Endothelial cell of umbilical vein (primary cell): ENCODE results near the gene VTI1A. TPM values are rescaled to one million over a fixed set of nuclear protein-coding genes. Genes with fewer than 3 reads are reported as not detected.

Experiments
- BruUV-seq: library from RNA; stranded (reverse); fragments of 400-500 nt; replicated peaks from 2 replicates; lab custom pipeline; 2021; lab: Mats Ljungman, UMichigan
- CTCF ChIA-PET: fragments of 300-600, 350-600 bp; sonication (Branson Sonifier 250); formaldehyde crosslinking; loops from one replicate; lab custom pipeline; 2021; ENCODE audit warnings: antibody characterized with exemption, inconsistent platforms; lab: Charles Lee
- POLR2A ChIA-PET: fragments of 300-600, 350-600 bp; sonication (Branson Sonifier 250); formaldehyde crosslinking; loops from one replicate; lab custom pipeline; 2021; ENCODE audit warnings: antibody characterized with exemption, inconsistent platforms; lab: Charles Lee
- DNase-seq: peaks from one replicate; pipeline ENCODE4 v3.0.0-alpha.2; 2011; ENCODE audit warnings: low read depth, low spot score
- FAIRE-seq: peaks from 2 replicates; lab custom pipeline; 2011; peaks lifted over from hg19 to GRCh38; lab: Jason Lieb, UNC
- H2AFZ ChIP-seq: 2 replicates; pipeline ENCODE4 v1.6.0; 2012; ENCODE audit warnings: low read depth, low read length, control low read depth, inconsistent platforms
- H3K27ac ChIP-seq: 2 replicates; pipeline ENCODE4 v1.5.1; 2011; ENCODE audit warnings: low read depth, mild to moderate bottlenecking, control low read depth, low read length, moderate library complexity; ENCODE audit not compliant: insufficient read depth
- H3K27me3 ChIP-seq, 2 experiments: 2 replicates each; pipeline versions ENCODE4 v1.6.0 to v1.6.1; 2011; ENCODE audit warnings: low read length in 2 of 2, mixed read lengths in 1 of 2; ENCODE audit not compliant: control insufficient read depth in 2 of 2, insufficient read depth in 2 of 2
- H3K36me3 ChIP-seq, 2 experiments: 2 replicates in 1 of 2; 3 replicates in 1 of 2; pipeline ENCODE4 v1.5.1; 2011; ENCODE audit warnings: low read length in 2 of 2, mild to moderate bottlenecking in 1 of 2, moderate library complexity in 1 of 2; ENCODE audit not compliant: control insufficient read depth in 2 of 2, insufficient read depth in 2 of 2; ENCODE audit errors: extremely low read depth in 1 of 2
- H3K4me1 ChIP-seq: 3 replicates; pipeline ENCODE4 v1.5.1; 2011; ENCODE audit warnings: mild to moderate bottlenecking, low read length; ENCODE audit not compliant: control insufficient read depth, insufficient read depth; ENCODE audit errors: extremely low read depth
- H3K4me2 ChIP-seq: 2 replicates; pipeline ENCODE4 v1.6.1; 2011; ENCODE audit warnings: low read length, control low read depth, mixed read lengths; ENCODE audit not compliant: insufficient read depth
- H3K4me3 ChIP-seq, 3 experiments: fragments of 200-600 bp in 1 of 3; sonication (generic), shearing (Covaris generic) in 1 of 3; replicated peaks in 1 of 3; 2 replicates each; pipeline ENCODE4 v1.5.1; 2011 to 2016; ENCODE audit warnings: control low read depth in 3 of 3, low read length in 3 of 3, mild to moderate bottlenecking in 2 of 3, inconsistent platforms in 1 of 3, low read depth in 1 of 3, moderate library complexity in 1 of 3; ENCODE audit not compliant: insufficient read depth in 1 of 3
- H3K79me2 ChIP-seq: 2 replicates; pipeline ENCODE4 v1.6.0; 2012; ENCODE audit warnings: low read length, inconsistent platforms; ENCODE audit not compliant: control insufficient read depth, insufficient read depth
- H3K9ac ChIP-seq: replicated peaks from 2 replicates; pipeline ENCODE3; 2011; ENCODE audit warnings: low read length, control low read depth; ENCODE audit not compliant: insufficient read depth; ENCODE audit errors: extremely low read depth
- H3K9me1 ChIP-seq: replicated peaks from 3 replicates; pipeline ENCODE4 v1.6.0; 2011; ENCODE audit warnings: mild to moderate bottlenecking, low read length; ENCODE audit not compliant: control insufficient read depth, insufficient read depth; ENCODE audit errors: extremely low read depth
- H3K9me3 ChIP-seq: replicated peaks from 2 replicates; pipeline ENCODE4 v1.5.1; 2012; ENCODE audit warnings: low read length, inconsistent platforms; ENCODE audit not compliant: control insufficient read depth, insufficient read depth
- H4K20me1 ChIP-seq: replicated peaks from 2 replicates; pipeline ENCODE3; 2011; ENCODE audit warnings: mild to moderate bottlenecking, low read length; ENCODE audit not compliant: control insufficient read depth, insufficient read depth; ENCODE audit errors: extremely low read depth
- CTCF ChIP-seq, 2 donors: IDR thresholded peaks; 1 replicate in 1 of 2; 2 replicates in 1 of 2; pipeline ENCODE4 v1.5.1; 2011; ENCODE audit warnings: low read length in 2 of 2, mild to moderate bottlenecking in 2 of 2, moderate library complexity in 2 of 2, control low read depth in 1 of 2, inconsistent platforms in 1 of 2, low read depth in 1 of 2; ENCODE audit not compliant: insufficient read depth in 1 of 2; ENCODE audit errors: extremely low read depth in 1 of 2
- EZH2 ChIP-seq: IDR thresholded peaks from 2 replicates; pipeline ENCODE4 v1.6.1; 2012; ENCODE audit warnings: borderline replicate concordance, low read depth, mild to moderate bottlenecking, moderate library complexity, low read length, inconsistent platforms; ENCODE audit not compliant: severe bottlenecking
- FOS ChIP-seq: IDR thresholded peaks from 2 replicates; pipeline ENCODE4 v1.6.1; 2011; ENCODE audit warnings: mild to moderate bottlenecking, low read length, moderate library complexity, borderline replicate concordance; ENCODE audit not compliant: insufficient read depth
- GATA2 ChIP-seq: IDR thresholded peaks from 2 replicates; pipeline ENCODE4 v1.7.0; 2011; ENCODE audit warnings: low read depth, mild to moderate bottlenecking, moderate library complexity, mixed read lengths, low read length; ENCODE audit not compliant: insufficient read length, insufficient read depth
- JUN ChIP-seq: IDR thresholded peaks from 2 replicates; pipeline ENCODE4 v1.6.1; 2011; ENCODE audit warnings: borderline replicate concordance, low read depth; ENCODE audit not compliant: insufficient read length, insufficient read depth
- MAX ChIP-seq: IDR thresholded peaks from 2 replicates; pipeline ENCODE4 v1.6.1; 2011; ENCODE audit not compliant: insufficient read depth, insufficient read length
- MYC ChIP-seq: IDR thresholded peaks from one replicate; pipeline ENCODE4 v1.6.1; 2011; ENCODE audit warnings: mild to moderate bottlenecking, low read depth, low read length
- POLR2A ChIP-seq: IDR thresholded peaks from 2 replicates; pipeline ENCODE4 v1.6.1; 2012; ENCODE audit warnings: low read depth, mild to moderate bottlenecking, control low read depth, low read length
- POLR2AphosphoS5 ChIP-seq: IDR thresholded peaks from 2 replicates; pipeline ENCODE4 v1.6.1; 2012; ENCODE audit warnings: low read depth, mild to moderate bottlenecking, control low read depth, low read length, moderate library complexity; ENCODE audit not compliant: insufficient read depth
- dilution Hi-C: fragments of 300-500 bp; cut with MboI; formaldehyde crosslinking; loops from one replicate; pipeline ENCODE4 v1.15.0; 2019; ENCODE audit warnings: low sequenced_read_pairs; ENCODE audit not compliant: extremely low pct_ligation_motif_present
- intact Hi-C: fragments of 100-400 bp; cut with micrococcal nuclease; formaldehyde crosslinking; loops from one replicate; pipeline ENCODE4 v1.10.0; 2022
- polyA plus RNA-seq, 4 experiments: library from polyadenylated mRNA; depleted of rRNA in 3 of 4; stranded (reverse) in 3 of 4; unstranded in 1 of 4; fragments of >200 nt; gene quantifications; 2 replicates each; pipeline versions ENCODE4 v1.2.1 to v1.2.3, GENCODE V29; 2011 to 2012; ENCODE audit warnings: missing spikeins in 1 of 4
- total RNA-seq: library from RNA; stranded (reverse); gene quantifications from 2 replicates; pipeline ENCODE4 v1.2.3, GENCODE V29; 2021

VTI1A gene
- total and polyA plus RNA-seq, 2 donors (not counting 3 experiments of a cell fraction or from before 2014, with no cell fraction given) = 10.8 to 35.6 TPM

DNA sequence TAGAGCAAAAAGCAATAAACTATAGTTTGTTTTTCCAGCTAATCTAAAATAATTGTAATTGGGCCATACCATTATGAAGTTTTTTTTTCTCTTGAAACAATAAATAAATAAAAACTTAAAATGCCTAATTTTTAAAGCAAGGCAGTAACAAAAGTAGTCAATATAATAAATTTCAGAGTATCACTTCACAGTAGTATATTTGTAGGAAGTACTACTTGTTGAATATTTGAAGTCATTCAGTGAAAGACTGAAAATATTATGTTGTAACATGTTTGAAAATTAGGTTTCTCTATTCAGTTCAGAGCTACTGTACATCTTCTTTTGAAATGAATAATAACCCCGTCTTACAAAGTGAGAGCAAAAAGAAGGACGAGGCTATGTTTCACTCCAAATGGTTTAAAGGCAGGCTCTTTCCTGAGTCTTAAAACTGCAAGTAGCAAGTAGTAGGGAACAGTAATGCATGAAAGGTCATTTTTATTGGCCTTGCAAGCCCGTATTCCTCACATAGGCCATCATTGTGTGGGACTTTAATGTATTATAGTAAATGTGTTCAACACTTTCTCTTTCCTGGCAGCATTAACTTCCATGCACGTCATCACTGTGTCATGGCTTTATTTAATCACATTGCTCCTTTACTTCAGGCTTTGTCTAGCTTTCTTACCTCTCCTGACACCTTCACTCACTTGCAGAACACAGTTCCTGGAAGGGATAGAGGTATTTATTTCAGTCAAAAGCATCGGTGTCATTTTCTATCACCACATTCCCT is 141.4 kb downstream of the VTI1A start:
- H3K9ac ChIP-seq = no peak overlapping the region
- H3K9me1 ChIP-seq = no peaks in the 10 kb centered on the region
- no peak overlapping the region for H2AFZ ChIP-seq
- TF ChIP-seq MAX = no peak
- no peak for TF ChIP-seq CTCF (IDR thresholded peaks at IDR 0.05; ENCODE audit: extremely low read depth in 1 of 2, insufficient read depth in 1 of 2, low read depth in 1 of 2, low read length in 2 of 2)
- no peak for TF ChIP-seq POLR2A
- no peak for TF ChIP-seq EZH2
- TF ChIP-seq POLR2AphosphoS5 = no peak
- no peak for TF ChIP-seq GATA2
- TF ChIP-seq JUN = no peak
- no peak for TF ChIP-seq MYC
- TF ChIP-seq FOS = no peak
- no peaks in the 10 kb centered on the region for H3K9me3 ChIP-seq
- FAIRE-seq = no peak
- no TSS peak for BruUV-seq
- intact Hi-C loops = no loop called here
- no peaks in the 10 kb centered on the region for H3K79me2 ChIP-seq
- no peaks in the 10 kb centered on the region for H3K36me3 ChIP-seq
- dilution Hi-C loops = no loop called here
- H3K4me2 ChIP-seq = no peak overlapping the region
- H3K4me3 ChIP-seq = no peak overlapping the region
- H3K4me1 ChIP-seq = no peaks in the 10 kb centered on the region
- H4K20me1 ChIP-seq = no peaks in the 10 kb centered on the region
- ChIA-PET CTCF (no interaction called here), POLR2A (no interaction called here)
- no peak overlapping the region for H3K27ac ChIP-seq
- no peaks in the 10 kb centered on the region for H3K27me3 ChIP-seq
- DNase-seq = no peak
